MCF 10A (cell line): ENCODE measurements around the gene PDS5A. TPM values are rescaled to one million over a fixed set of nuclear protein-coding genes. Genes with fewer than 3 reads are reported as not detected.

ENCODE experiments used
- BruUV-seq: library from RNA; stranded (reverse); fragments of 400-500 nt; replicated peaks from 2 replicates; lab custom pipeline; 2021; lab: Mats Ljungman, UMichigan
- CTCF ChIA-PET: fragments of 300-600 bp; sonication (Branson Sonifier 250); formaldehyde crosslinking; extraction: SDS; loops from one replicate; lab custom pipeline; 2021; ENCODE audit warnings: antibody characterized with exemption, inconsistent platforms; lab: Yijun Ruan, JAX
- POLR2A ChIA-PET: fragments of 300-600, 350-650 bp; sonication (Branson Sonifier 250); formaldehyde crosslinking; extraction: SDS; loops from one replicate; lab custom pipeline; 2020; ENCODE audit warnings: antibody characterized with exemption, inconsistent platforms; lab: Yijun Ruan, JAX
- DNase-seq: peaks from one replicate; pipeline ENCODE4 v3.0.0-alpha.2; 2018; ENCODE audit not compliant: unreplicated experiment
- H3K27ac Mint-ChIP-seq: one replicate; pipeline ENCODE4 v1.8.0; 2022; ENCODE audit warnings: mild to moderate bottlenecking, low read depth, mixed read lengths; ENCODE audit not compliant: unreplicated experiment
- H3K27me3 Mint-ChIP-seq: one replicate; pipeline ENCODE4 v1.8.0; 2022; ENCODE audit warnings: mixed read lengths; ENCODE audit not compliant: insufficient read depth, unreplicated experiment
- H3K36me3 Mint-ChIP-seq: one replicate; pipeline ENCODE4 v1.8.0; 2022; ENCODE audit warnings: mild to moderate bottlenecking, moderate library complexity, mixed read lengths; ENCODE audit not compliant: insufficient read depth, unreplicated experiment
- H3K4me1 Mint-ChIP-seq: one replicate; pipeline ENCODE4 v1.8.0; 2022; ENCODE audit warnings: mixed read lengths; ENCODE audit not compliant: insufficient read depth, unreplicated experiment
- H3K4me3 Mint-ChIP-seq: one replicate; pipeline ENCODE4 v1.8.0; 2022; ENCODE audit warnings: mild to moderate bottlenecking, moderate library complexity, mixed read lengths; ENCODE audit not compliant: unreplicated experiment
- H3K9me3 Mint-ChIP-seq: one replicate; pipeline ENCODE4 v1.8.0; 2022; ENCODE audit warnings: mixed read lengths; ENCODE audit not compliant: unreplicated experiment
- intact Hi-C: fragments of 100-400 bp; cut with micrococcal nuclease; formaldehyde crosslinking; loops from 2 replicates; pipeline ENCODE4 v1.14.1; 2022
- total RNA-seq: library from RNA; stranded (reverse); gene quantifications from 2 replicates; pipeline ENCODE4 v1.2.3, GENCODE V29; 2022
- TF ChIP-seq, protein P1 (sequence below): fragments of 200-600 bp; IDR thresholded peaks from one replicate; pipeline ENCODE4 v1.8.0; 2022; ENCODE audit warnings: antibody characterized with exemption, mild to moderate bottlenecking; ENCODE audit not compliant: unreplicated experiment

PDS5A gene
- total RNA-seq, 1 experiment from 2014 or later = 95.2 TPM

GRCh38 chr4:39978904-39979303 is 1.2 kb upstream of the PDS5A start:
- Mint-ChIP-seq H3K27ac (no peak overlapping the region), H3K4me3 (no peak overlapping the region), H3K36me3 (peaks cover 25% of the 10 kb centered on the region), H3K27me3 (no peaks in the 10 kb centered on the region), H3K9me3 (no peaks in the 10 kb centered on the region), H3K4me1 (peaks cover 6% of the 10 kb centered on the region)
- ChIA-PET POLR2A (interaction anchor here (0.7 to 2.3 kb wide), 13 partner anchors 8 to 1119 kb away, joined by 3 to 16 read pairs (median 4); partner anchors contain the start of genes N4BP2 and SMIM14), CTCF (interaction anchor here (0.6 to 2.2 kb wide), 20 partner anchors 8 to 1050 kb away, joined by 3 to 12 read pairs (median 4); partner anchors contain the start of gene UBE2K)
- TF ChIP-seq, protein P1, sequence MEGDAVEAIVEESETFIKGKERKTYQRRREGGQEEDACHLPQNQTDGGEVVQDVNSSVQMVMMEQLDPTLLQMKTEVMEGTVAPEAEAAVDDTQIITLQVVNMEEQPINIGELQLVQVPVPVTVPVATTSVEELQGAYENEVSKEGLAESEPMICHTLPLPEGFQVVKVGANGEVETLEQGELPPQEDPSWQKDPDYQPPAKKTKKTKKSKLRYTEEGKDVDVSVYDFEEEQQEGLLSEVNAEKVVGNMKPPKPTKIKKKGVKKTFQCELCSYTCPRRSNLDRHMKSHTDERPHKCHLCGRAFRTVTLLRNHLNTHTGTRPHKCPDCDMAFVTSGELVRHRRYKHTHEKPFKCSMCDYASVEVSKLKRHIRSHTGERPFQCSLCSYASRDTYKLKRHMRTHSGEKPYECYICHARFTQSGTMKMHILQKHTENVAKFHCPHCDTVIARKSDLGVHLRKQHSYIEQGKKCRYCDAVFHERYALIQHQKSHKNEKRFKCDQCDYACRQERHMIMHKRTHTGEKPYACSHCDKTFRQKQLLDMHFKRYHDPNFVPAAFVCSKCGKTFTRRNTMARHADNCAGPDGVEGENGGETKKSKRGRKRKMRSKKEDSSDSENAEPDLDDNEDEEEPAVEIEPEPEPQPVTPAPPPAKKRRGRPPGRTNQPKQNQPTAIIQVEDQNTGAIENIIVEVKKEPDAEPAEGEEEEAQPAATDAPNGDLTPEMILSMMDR = no peak
- DNase-seq = no peak
- BruUV-seq = no TSS peak
- intact Hi-C loops = loop anchor here (1.0 to 5.0 kb wide), 2 partner anchors 76 to 338 kb away; no protein-coding TSS in a partner anchor

GRCh38 chr4:39978378-39978775 is 666 bp upstream of the PDS5A start:
- Mint-ChIP-seq H3K4me3 (peak overlapping the region; percentile 82), H3K36me3 (peaks cover 30% of the 10 kb centered on the region), H3K9me3 (no peaks in the 10 kb centered on the region), H3K4me1 (peaks cover 6% of the 10 kb centered on the region), H3K27ac (peak overlapping the region; percentile 83), H3K27me3 (no peaks in the 10 kb centered on the region)
- TF ChIP-seq, protein P1 = no peak
- CTCF ChIA-PET = interaction anchor here (0.5 to 2.2 kb wide), 40 partner anchors 9 to 1050 kb away, joined by 3 to 12 read pairs (median 3); partner anchors contain the start of gene UBE2K
- POLR2A ChIA-PET = interaction anchor here (0.7 to 2.3 kb wide), 17 partner anchors 8 to 1118 kb away, joined by 3 to 16 read pairs (median 4); partner anchors contain the start of genes N4BP2, SMIM14 and UBE2K
- DNase-seq = no peak
- no TSS peak for BruUV-seq
- intact Hi-C loops = loop anchor here (1.0 to 5.0 kb wide), 2 partner anchors 77 to 339 kb away; no protein-coding TSS in a partner anchor

- no TSS peak for BruUV-seq
- Mint-ChIP-seq H3K27me3 (no peaks in the 10 kb centered on the region), H3K36me3 (peaks cover 38% of the 10 kb centered on the region), H3K27ac (peak overlapping the region; percentile 79), H3K4me3 (peak overlapping the region; percentile 82), H3K4me1 (peaks cover 6% of the 10 kb centered on the region), H3K9me3 (no peaks in the 10 kb centered on the region)
- intact Hi-C loops = loop anchor here (1.0 to 5.0 kb wide), 6 partner anchors 45 to 508 kb away; partner anchors contain the start of gene SMIM14
- peak; percentile 39 for DNase-seq
- TF ChIP-seq, protein P1 = no peak
- ChIA-PET POLR2A (interaction anchor here (0.6 to 2.3 kb wide), 2 partner anchors 339 to 508 kb away, joined by 3 to 8 read pairs; partner anchors contain the start of gene SMIM14), CTCF (interaction anchor here (0.6 to 1.5 kb wide), 3 partner anchors 15 to 525 kb away, joined by 3 read pairs; no protein-coding TSS in a partner anchor)
Measured at GRCh38 chr4:39976945-39977488, 694 bp downstream of the PDS5A start.
